Panc1 (cell line): ENCODE measurements around the gene DTHD1.

Experiments
- CTCF ChIP-seq: fragments of 450-650 bp; IDR thresholded peaks from 2 replicates; pipeline ENCODE4 v1.5.1; 2017; ENCODE audit warnings: mild to moderate bottlenecking
- POLR2AphosphoS5 ChIP-seq: IDR thresholded peaks from 2 replicates; pipeline ENCODE4 v1.6.1; 2012; ENCODE audit warnings: mild to moderate bottlenecking, low read depth, low read length, moderate library complexity
- SIN3A ChIP-seq: IDR thresholded peaks from 2 replicates; pipeline ENCODE4 v1.6.1; 2012; ENCODE audit warnings: low read depth, mild to moderate bottlenecking, low read length, moderate library complexity, borderline replicate concordance; ENCODE audit not compliant: insufficient read depth
- TCF7L2 ChIP-seq: IDR thresholded peaks from 2 replicates; pipeline ENCODE4 v1.6.1; 2011; ENCODE audit warnings: mild to moderate bottlenecking, low read depth, low read length, inconsistent platforms

- TF ChIP-seq SIN3A = no peak
- TF ChIP-seq CTCF = no peak
- TF ChIP-seq POLR2AphosphoS5 = no peak
- no peak for TF ChIP-seq TCF7L2
Measured at GRCh38 chr4:36332782-36333131, 51.3 kb downstream of the DTHD1 start.
